ENCODE measurements around the gene PPTC7.

The PPTC7 gene

DNA sequence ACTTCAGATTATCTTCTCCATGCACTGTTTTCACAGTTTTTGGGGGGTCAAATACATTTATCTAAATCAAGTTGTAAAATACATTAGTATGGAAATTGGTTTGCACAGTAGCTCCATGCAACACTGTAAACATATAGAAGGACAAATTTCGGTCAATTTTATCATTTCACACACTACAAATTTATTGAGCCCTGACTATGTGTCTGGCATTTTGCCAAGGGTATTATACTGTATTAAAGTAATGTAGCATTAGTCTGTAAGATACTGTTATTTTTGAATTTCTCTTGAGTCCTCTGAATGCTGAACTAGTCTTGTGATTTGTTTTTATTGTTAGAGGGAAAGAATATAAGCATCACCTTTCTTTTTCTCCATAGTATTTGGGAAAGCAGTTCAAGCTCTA is 79.7 kb downstream of the PPTC7 start:
- TF ChIP-seq, protein P1, sequence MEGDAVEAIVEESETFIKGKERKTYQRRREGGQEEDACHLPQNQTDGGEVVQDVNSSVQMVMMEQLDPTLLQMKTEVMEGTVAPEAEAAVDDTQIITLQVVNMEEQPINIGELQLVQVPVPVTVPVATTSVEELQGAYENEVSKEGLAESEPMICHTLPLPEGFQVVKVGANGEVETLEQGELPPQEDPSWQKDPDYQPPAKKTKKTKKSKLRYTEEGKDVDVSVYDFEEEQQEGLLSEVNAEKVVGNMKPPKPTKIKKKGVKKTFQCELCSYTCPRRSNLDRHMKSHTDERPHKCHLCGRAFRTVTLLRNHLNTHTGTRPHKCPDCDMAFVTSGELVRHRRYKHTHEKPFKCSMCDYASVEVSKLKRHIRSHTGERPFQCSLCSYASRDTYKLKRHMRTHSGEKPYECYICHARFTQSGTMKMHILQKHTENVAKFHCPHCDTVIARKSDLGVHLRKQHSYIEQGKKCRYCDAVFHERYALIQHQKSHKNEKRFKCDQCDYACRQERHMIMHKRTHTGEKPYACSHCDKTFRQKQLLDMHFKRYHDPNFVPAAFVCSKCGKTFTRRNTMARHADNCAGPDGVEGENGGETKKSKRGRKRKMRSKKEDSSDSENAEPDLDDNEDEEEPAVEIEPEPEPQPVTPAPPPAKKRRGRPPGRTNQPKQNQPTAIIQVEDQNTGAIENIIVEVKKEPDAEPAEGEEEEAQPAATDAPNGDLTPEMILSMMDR (IDR thresholded peaks at IDR 0.05), result no peak
- no peak for TF ChIP-seq ZFX (IDR thresholded peaks at IDR 0.05; ENCODE audit: borderline replicate concordance)
- H3K27ac ChIP-seq, result no peak overlapping the region

DNA sequence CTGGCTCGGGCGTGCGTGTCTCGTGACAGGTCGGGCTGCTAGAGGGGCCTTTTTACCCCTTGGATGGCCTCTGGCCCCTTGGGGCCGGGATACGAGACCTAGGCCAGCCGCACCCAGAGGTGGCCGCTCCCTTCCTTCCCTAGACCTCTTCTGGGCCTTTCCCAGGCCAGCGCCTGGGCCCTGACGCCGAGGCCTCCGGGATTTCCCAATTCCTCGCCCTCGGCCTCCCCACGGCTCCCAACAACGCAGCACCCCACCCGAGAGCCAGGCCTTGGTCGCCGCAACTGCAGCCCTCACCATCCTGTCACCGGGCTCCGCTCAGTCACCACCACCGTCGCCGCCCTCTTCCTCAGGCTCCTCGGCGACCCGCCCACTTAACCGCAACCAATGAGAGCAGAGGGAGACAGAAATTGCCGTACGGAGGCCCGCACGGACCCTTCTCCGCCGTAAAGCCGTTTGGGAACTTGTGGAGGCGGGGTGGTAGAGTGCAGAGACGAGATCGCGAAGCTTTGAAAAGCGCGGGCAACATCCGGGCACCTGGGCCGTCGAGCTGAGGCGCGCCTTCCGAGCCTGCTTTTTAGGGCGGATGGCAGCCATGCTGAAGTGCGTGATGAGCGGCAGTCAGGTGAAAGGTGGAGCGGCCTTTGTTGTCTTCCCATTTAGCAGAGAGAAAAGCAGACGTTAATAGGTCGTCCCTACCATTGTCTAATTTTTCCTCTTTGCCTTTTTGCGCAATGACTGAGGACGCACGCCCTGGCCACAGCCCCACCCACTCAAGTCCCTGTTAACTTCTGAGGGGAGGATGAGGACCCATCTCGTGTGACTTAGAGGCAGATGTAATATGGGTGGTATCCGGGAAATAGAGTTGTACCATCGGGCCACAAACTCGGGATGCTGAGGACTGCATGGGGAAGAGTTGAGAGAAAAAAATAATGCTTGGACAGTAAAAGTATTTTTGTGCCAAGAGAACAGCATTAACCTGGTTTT is 81.1 kb downstream of the PPTC7 start, which contains the start of the genes RAD9B and VPS29:
RAD9B (plus strand) TSS at position 580 of the 987 bp plus-strand sequence; CDS start at position 587, 7 bp downstream.
VPS29 (minus strand) TSS at position 360 of the 987 bp plus-strand sequence; CDS start at position 300, 60 bp downstream.
- H3K27ac ChIP-seq, result peak within 1 kb of the TSS; percentile 82
- TF ChIP-seq, protein P1 (IDR thresholded peaks at IDR 0.05), result no peak
- no peak for TF ChIP-seq ZFX (IDR thresholded peaks at IDR 0.05; ENCODE audit: borderline replicate concordance)

DNA sequence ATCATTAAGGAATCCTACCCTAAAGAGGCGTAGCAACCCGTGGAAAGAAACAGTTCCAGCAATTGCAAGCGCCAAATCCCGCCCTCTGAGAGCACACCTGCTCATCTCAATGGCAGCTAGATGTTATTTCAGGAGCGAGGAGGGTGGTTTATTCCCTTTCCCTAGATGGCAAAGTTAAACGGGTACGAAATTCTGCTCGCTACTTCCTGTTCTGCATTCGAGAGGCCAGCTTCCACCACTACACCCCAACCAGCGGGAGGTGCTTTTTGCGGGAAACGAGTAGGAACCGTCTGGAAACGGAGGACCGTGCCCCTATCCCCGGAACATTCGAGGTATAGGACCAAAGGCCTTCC is 81.7 kb downstream of the PPTC7 start:
- H3K27ac ChIP-seq, result peak overlapping the region; percentile 82
- TF ChIP-seq, protein P1 (IDR thresholded peaks at IDR 0.05), result no peak
- TF ChIP-seq ZFX (IDR thresholded peaks at IDR 0.05; ENCODE audit: borderline replicate concordance), result no peak

DNA sequence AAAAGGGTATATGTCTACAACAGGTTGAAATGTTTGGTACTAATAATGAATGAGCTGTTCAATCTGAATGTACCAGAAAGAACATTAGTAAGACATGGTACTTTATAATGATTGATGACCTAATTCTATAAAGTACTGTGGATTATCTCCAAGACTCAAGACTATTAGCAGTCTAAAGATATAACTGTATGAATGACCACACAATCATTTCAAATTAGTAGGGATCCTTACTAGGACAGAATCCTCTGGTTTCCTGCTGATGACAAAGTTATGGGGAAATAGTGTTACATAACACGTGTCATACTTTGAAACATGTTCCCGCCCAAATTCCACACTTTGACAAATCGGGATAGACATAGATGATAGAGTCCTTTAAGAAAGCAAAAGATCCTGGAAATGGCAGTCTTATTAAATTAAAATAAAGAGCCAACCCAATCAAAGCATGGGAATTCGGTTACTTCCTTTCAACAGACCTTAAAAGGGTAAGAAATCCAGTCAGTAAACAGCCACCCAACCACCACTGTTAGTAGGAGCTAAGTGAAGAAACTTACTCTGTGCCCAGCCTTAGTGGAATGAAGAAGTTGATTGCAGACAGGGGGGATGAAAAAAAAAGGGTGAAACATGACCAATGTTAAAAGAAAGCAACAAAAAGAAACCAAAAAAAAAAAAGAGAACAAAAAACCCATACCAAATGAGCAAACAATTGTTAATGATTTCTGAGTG is 84.0 kb downstream of the PPTC7 start:
- no peak overlapping the region for H3K27ac ChIP-seq
- TF ChIP-seq ZFX (IDR thresholded peaks at IDR 0.05; ENCODE audit: borderline replicate concordance), result no peak
- TF ChIP-seq, protein P1 (IDR thresholded peaks at IDR 0.05), result no peak
